ENCODE measurements around the gene CDC42. TPM values are rescaled to one million over a fixed set of nuclear protein-coding genes. Genes with fewer than 3 reads are reported as not detected.

Gene CDC42
- total and polyA plus RNA-seq, 2 experiments from 2014 or later: 119 to 184 TPM

GRCh38 chr1:22026924-22027289 is 25.6 kb upstream of the CDC42 start:
- no peak overlapping the region for H2AFZ ChIP-seq
- H3K4me1 Mint-ChIP-seq: peaks cover 19% of the 10 kb centered on the region
- no peak overlapping the region for H3K4me2 ChIP-seq
- peak overlapping the region; percentile 37; the same call in 1 of the 3 replicates for H3K4me3 Mint-ChIP-seq
- no peaks in the 10 kb centered on the region for H3K9me2 ChIP-seq (ENCODE audit: insufficient read depth)
- H3K27me3 ChIP-seq (ENCODE audit: insufficient read depth): no peaks in the 10 kb centered on the region
- peaks cover 5% of the 10 kb centered on the region; the same call in 1 of the 3 replicates for H3K36me3 Mint-ChIP-seq (ENCODE audit: low read depth)
- no peaks in the 10 kb centered on the region for H3K9me3 Mint-ChIP-seq
- peaks cover 18% of the 10 kb centered on the region for H3K27me3 Mint-ChIP-seq (ENCODE audit: insufficient read depth, low read depth, poor library complexity)
- no peak overlapping the region for H3K27ac ChIP-seq (ENCODE audit: low read depth)
- TF ChIP-seq ZNF331 (CRISPR knock-in tag; IDR thresholded peaks at IDR 0.05; ENCODE audit: low read depth) (no peak), JUNB (IDR thresholded peaks at IDR 0.05; ENCODE audit: unreplicated experiment) (no peak), REST (IDR thresholded peaks at IDR 0.05; ENCODE audit: unreplicated experiment) (no peak), CREB1 (CRISPR knock-in tag; IDR thresholded peaks at IDR 0.05; ENCODE audit: low read depth) (no peak), ZNF114 (CRISPR knock-in tag; IDR thresholded peaks at IDR 0.05) (no peak), NANOG (IDR thresholded peaks at IDR 0.05; ENCODE audit: borderline replicate concordance) (no peak), ZNF462 (CRISPR knock-in tag; IDR thresholded peaks at IDR 0.05) (no peak), ETS1 (IDR thresholded peaks at IDR 0.05) (no peak), POLR2AphosphoS5 (IDR thresholded peaks at IDR 0.05; ENCODE audit: low read depth) (no peak), EZH2phosphoT487 (IDR thresholded peaks at IDR 0.05; ENCODE audit: unreplicated experiment) (no peak), EZH2 (IDR thresholded peaks at IDR 0.05; ENCODE audit: low read depth, unreplicated experiment) (no peak), CTCF (conservative IDR thresholded peaks at IDR 0.05; ENCODE audit: low read depth in 2 of 2) (no peak), STAT1 (IDR thresholded peaks at IDR 0.05; ENCODE audit: unreplicated experiment) (no peak)
- no peak overlapping the region for H3K4me3 ChIP-seq
- peaks cover 13% of the 10 kb centered on the region for H3K4me1 ChIP-seq (ENCODE audit: insufficient read depth)
- no peaks in the 10 kb centered on the region for H4K20me1 ChIP-seq (replicated peaks; ENCODE audit: insufficient read depth)
- ATAC-seq (no peak), DNase-seq (ENCODE audit: low spot score) (no peak)
- no peak overlapping the region for H3K27ac Mint-ChIP-seq
- H3K36me3 ChIP-seq (ENCODE audit: insufficient read depth): no peaks in the 10 kb centered on the region
- H3F3A ChIP-seq (replicated peaks; ENCODE audit: low read depth): peaks cover 16% of the 10 kb centered on the region
- H3K79me2 ChIP-seq (replicated peaks; ENCODE audit: insufficient read depth): peaks cover 17% of the 10 kb centered on the region
